Skeletal muscle satellite cell (primary cell): ENCODE results near the gene GPRIN3.

Experiments
- H3K27me3 ChIP-seq: 2 replicates; pipeline ENCODE4 v1.7.0; 2013; ENCODE audit warnings: low read length; ENCODE audit not compliant: control insufficient read depth, insufficient read depth
- H3K36me3 ChIP-seq: 2 replicates; pipeline ENCODE4 v1.7.0; 2013; ENCODE audit warnings: mild to moderate bottlenecking, control low read depth, low read length; ENCODE audit not compliant: insufficient read depth
- H3K4me1 ChIP-seq: 2 replicates; pipeline ENCODE4 v1.7.0; 2013; ENCODE audit warnings: low read length; ENCODE audit not compliant: control insufficient read depth, insufficient read depth
- H3K4me2 ChIP-seq: 2 replicates; pipeline ENCODE4 v1.7.0; 2013; ENCODE audit warnings: mild to moderate bottlenecking, low read length
- H3K4me3 ChIP-seq: 2 replicates; pipeline ENCODE4 v1.7.0; 2013; ENCODE audit warnings: low read length
- H3K9ac ChIP-seq: 2 replicates; pipeline ENCODE4 v1.7.0; 2013; ENCODE audit warnings: mild to moderate bottlenecking, low read depth, low read length, moderate library complexity
- H3K9me3 ChIP-seq: replicated peaks from 2 replicates; pipeline ENCODE4 v1.7.0; 2013; ENCODE audit warnings: mild to moderate bottlenecking, control low read depth, low read length

GPRIN3 gene

GRCh38 chr4:89300060-89300459 lies 7.5 kb downstream of the GPRIN3 start:
- H3K9me3 ChIP-seq: no peaks in the 10 kb centered on the region
- peaks cover 19% of the 10 kb centered on the region for H3K27me3 ChIP-seq
- H3K4me1 ChIP-seq: no peaks in the 10 kb centered on the region
- H3K4me2 ChIP-seq: no peak overlapping the region
- no peaks in the 10 kb centered on the region for H3K36me3 ChIP-seq
- H3K4me3 ChIP-seq: no peak overlapping the region
- no peak overlapping the region for H3K9ac ChIP-seq

DNA sequence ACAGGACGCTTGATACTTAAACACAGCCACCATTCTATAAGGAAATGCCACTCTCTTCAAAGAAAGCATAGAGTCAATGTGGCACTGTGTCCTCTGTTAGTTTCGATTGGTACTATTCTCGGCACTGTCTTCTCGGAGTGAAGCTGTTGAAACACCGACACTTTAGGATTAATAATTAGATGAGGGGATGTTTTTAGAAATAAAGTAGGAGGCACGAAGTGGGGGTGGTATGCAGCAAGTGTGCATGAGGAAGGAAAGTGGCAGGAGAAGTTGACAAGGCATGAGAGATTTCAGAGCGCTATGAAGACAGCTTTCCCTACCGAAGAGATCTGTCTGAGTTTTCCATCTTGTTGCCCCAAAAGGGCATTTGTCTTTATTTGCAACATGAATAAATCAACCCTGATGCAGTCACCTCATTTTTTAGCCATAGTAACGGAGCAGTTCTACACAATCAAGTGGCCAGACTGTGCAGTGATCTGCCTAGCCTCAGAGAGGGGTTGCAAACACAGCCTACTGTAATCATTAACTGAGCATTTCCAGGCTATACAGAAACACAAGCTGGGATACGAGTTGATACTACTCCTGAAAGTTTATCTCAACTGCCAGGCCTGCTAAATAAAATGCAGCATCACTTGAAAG lies 8.3 kb downstream of the GPRIN3 start:
- Histone ChIP-seq H3K9me3 (no peaks in the 10 kb centered on the region), H3K4me3 (peak overlapping the region; percentile 1), H3K9ac (no peak overlapping the region)

DNA sequence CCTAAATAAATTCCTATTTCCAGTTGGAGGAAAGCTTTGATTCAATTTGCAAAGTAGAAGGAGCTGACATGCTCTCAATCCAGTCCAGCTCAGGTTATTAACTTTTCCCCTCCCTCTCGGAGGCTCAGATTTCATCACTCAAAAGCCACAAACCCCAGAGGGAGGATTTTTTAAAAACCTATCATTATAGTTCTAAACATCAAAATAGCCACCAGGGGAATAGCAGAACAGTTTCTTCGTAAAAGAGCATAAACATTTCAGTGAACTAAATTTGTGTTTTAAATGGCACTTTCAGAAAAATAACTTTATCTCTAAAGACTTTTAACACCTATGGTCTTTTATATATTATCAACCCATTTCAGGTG lies 8.8 kb downstream of the GPRIN3 start:
- Histone ChIP-seq H3K4me1 (no peaks in the 10 kb centered on the region), H3K9me3 (no peaks in the 10 kb centered on the region), H3K4me3 (no peak overlapping the region), H3K9ac (no peak overlapping the region), H3K4me2 (peak overlapping the region; percentile 15), H3K27me3 (peaks cover 20% of the 10 kb centered on the region), H3K36me3 (no peaks in the 10 kb centered on the region)

More for the DNA sequence above, 8.3 kb downstream of the GPRIN3 start:
- Histone ChIP-seq H3K4me2 (peak overlapping the region; percentile 15), H3K4me1 (no peaks in the 10 kb centered on the region), H3K27me3 (peaks cover 19% of the 10 kb centered on the region), H3K36me3 (no peaks in the 10 kb centered on the region)

GRCh38 chr4:89298155-89298554 lies 9.4 kb downstream of the GPRIN3 start:
- Histone ChIP-seq H3K9ac (no peak overlapping the region), H3K4me1 (no peaks in the 10 kb centered on the region), H3K4me3 (no peak overlapping the region), H3K27me3 (peaks cover 25% of the 10 kb centered on the region), H3K9me3 (no peaks in the 10 kb centered on the region), H3K36me3 (no peaks in the 10 kb centered on the region), H3K4me2 (no peak overlapping the region)

- Histone ChIP-seq H3K4me1 (no peaks in the 10 kb centered on the region), H3K9ac (no peak overlapping the region), H3K4me3 (no peak overlapping the region), H3K36me3 (no peaks in the 10 kb centered on the region), H3K9me3 (no peaks in the 10 kb centered on the region), H3K27me3 (peaks cover 22% of the 10 kb centered on the region), H3K4me2 (no peak overlapping the region)
Measured at GRCh38 chr4:89296896-89297295, 10.7 kb downstream of the GPRIN3 start.

- Histone ChIP-seq H3K9ac (no peak overlapping the region), H3K4me1 (no peaks in the 10 kb centered on the region), H3K4me3 (no peak overlapping the region), H3K9me3 (no peaks in the 10 kb centered on the region), H3K4me2 (no peak overlapping the region), H3K36me3 (no peaks in the 10 kb centered on the region), H3K27me3 (peaks cover 20% of the 10 kb centered on the region)
Measured at GRCh38 chr4:89296399-89296798, 11.2 kb downstream of the GPRIN3 start.

- no peak overlapping the region for H3K4me3 ChIP-seq
- H3K4me2 ChIP-seq: no peak overlapping the region
- no peaks in the 10 kb centered on the region for H3K4me1 ChIP-seq
- no peaks in the 10 kb centered on the region for H3K9me3 ChIP-seq
- peaks cover 20% of the 10 kb centered on the region for H3K27me3 ChIP-seq
- H3K36me3 ChIP-seq: no peaks in the 10 kb centered on the region
- no peak overlapping the region for H3K9ac ChIP-seq
Measured at GRCh38 chr4:89295415-89295927, 12.1 kb downstream of the GPRIN3 start.

GRCh38 chr4:89294573-89295269 lies 12.9 kb downstream of the GPRIN3 start:
- Histone ChIP-seq H3K4me3 (no peak overlapping the region), H3K9ac (no peak overlapping the region), H3K4me1 (no peaks in the 10 kb centered on the region), H3K36me3 (no peaks in the 10 kb centered on the region), H3K27me3 (peaks cover 20% of the 10 kb centered on the region), H3K4me2 (no peak overlapping the region), H3K9me3 (no peaks in the 10 kb centered on the region)

DNA sequence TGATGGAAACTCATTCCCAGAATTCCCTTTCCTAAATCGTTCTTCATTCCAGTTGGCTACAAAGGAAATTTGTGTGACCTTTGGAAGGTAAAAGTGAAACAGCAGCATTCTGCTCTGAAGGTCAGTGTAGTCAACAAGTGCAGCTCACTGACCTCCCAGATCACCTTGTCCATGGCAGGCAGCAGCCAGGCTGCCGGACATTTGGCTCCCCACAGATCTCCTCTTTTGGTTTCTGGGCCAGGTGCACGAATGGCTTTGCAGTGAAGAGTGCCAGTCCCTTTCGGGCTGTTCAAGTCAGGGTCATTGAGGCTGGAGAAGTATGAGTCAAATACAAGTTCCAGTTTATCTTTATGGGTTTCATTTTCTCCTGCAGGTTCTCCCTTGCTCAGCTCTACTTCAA lies 14.3 kb downstream of the GPRIN3 start:
- H3K4me1 ChIP-seq: no peaks in the 10 kb centered on the region
- H3K4me2 ChIP-seq: no peak overlapping the region
- H3K9ac ChIP-seq: no peak overlapping the region
- peaks cover 34% of the 10 kb centered on the region for H3K27me3 ChIP-seq
- H3K4me3 ChIP-seq: no peak overlapping the region
- H3K36me3 ChIP-seq: no peaks in the 10 kb centered on the region
- no peaks in the 10 kb centered on the region for H3K9me3 ChIP-seq

GRCh38 chr4:89290727-89291516 lies 16.7 kb downstream of the GPRIN3 start:
- H3K9ac ChIP-seq: no peak overlapping the region
- no peak overlapping the region for H3K4me3 ChIP-seq
- no peaks in the 10 kb centered on the region for H3K4me1 ChIP-seq

DNA sequence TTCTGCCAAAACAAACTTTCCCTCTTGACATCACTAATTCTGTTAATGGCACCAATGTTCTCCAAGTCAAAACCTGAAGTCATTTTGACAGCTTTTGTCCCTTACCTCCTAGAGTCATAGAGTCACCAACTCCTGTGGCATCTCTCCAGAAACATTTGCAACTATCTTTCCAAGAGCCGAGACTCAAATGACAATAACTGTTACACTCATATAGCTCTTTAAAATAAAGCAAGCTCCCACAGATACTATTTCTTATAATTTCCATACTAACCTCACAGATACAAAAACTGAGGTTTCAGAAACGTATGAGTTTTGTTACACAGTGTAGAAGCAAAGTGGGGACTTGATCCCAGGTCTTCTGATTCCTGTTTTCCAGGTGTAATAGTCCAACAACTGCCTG lies 18.3 kb downstream of the GPRIN3 start:
- Histone ChIP-seq H3K27me3 (peaks cover 29% of the 10 kb centered on the region), H3K4me3 (no peak overlapping the region), H3K36me3 (no peaks in the 10 kb centered on the region), H3K9ac (no peak overlapping the region), H3K4me2 (no peak overlapping the region), H3K4me1 (no peaks in the 10 kb centered on the region), H3K9me3 (no peaks in the 10 kb centered on the region)

More at GRCh38 chr4:89290727-89291516, 16.7 kb downstream of the GPRIN3 start:
- Histone ChIP-seq H3K36me3 (no peaks in the 10 kb centered on the region), H3K27me3 (peaks cover 34% of the 10 kb centered on the region), H3K9me3 (no peaks in the 10 kb centered on the region), H3K4me2 (no peak overlapping the region)
